Activated CD8-positive, alpha-beta T cell treated with anti-CD3 and anti-CD28 coated beads for 36 hours (primary cell): ENCODE data around the gene THRAP3. TPM values are rescaled to one million over a fixed set of nuclear protein-coding genes. Genes with fewer than 3 reads are reported as not detected.
A peak's percentile ranks its signal among the peaks of the same experiment; 100 is the strongest.

Experiments
- ATAC-seq: fragments of 200-7000 bp; cut with Tn5 transposase; one replicate; pipeline ENCODE4 v1.10.0; 2021; ENCODE audit warnings: mild to moderate bottlenecking, moderate library complexity
- CTCF ChIA-PET: fragments of 350-600 bp; sonication (Branson Sonifier 250); formaldehyde crosslinking; loops from one replicate; lab custom pipeline; 2021; ENCODE audit warnings: antibody characterized with exemption; lab: Charles Lee
- POLR2A ChIA-PET: fragments of 350-600 bp; sonication (Branson Sonifier 250); formaldehyde crosslinking; loops from one replicate; lab custom pipeline; 2021; ENCODE audit warnings: antibody characterized with exemption; lab: Charles Lee
- DNase-seq: peaks from one replicate; pipeline ENCODE4 v3.0.0-alpha.2; 2020
- H3K27ac Mint-ChIP-seq: one replicate; pipeline ENCODE4 v1.8.0; 2021; ENCODE audit warnings: mild to moderate bottlenecking, mixed read lengths
- H3K27me3 Mint-ChIP-seq: one replicate; pipeline ENCODE4 v1.8.0; 2021; ENCODE audit warnings: mixed read lengths
- H3K36me3 Mint-ChIP-seq: one replicate; pipeline ENCODE4 v1.8.0; 2021; ENCODE audit warnings: low read depth, mixed read lengths
- H3K4me1 Mint-ChIP-seq: one replicate; pipeline ENCODE4 v1.8.0; 2021; ENCODE audit warnings: low read depth, mixed read lengths
- H3K4me3 Mint-ChIP-seq: one replicate; pipeline ENCODE4 v1.8.0; 2021; ENCODE audit warnings: mild to moderate bottlenecking, moderate library complexity, mixed read lengths
- H3K9me3 Mint-ChIP-seq: one replicate; pipeline ENCODE4 v1.8.0; 2021; ENCODE audit warnings: mixed read lengths
- CTCF ChIP-seq: fragments of 200-600 bp; IDR thresholded peaks from one replicate; pipeline ENCODE4 v1.8.0; 2022; ENCODE audit warnings: antibody characterized with exemption, mild to moderate bottlenecking
- intact Hi-C: fragments of 100-400 bp; cut with micrococcal nuclease; formaldehyde crosslinking; loops from one replicate; pipeline ENCODE4 v1.10.0; 2022
- total RNA-seq, 2 experiments: library from RNA; stranded (reverse); gene quantifications; one replicate each; pipeline ENCODE4 v1.2.3, GENCODE V29; 2021

Gene THRAP3
- total RNA-seq, 2 experiments from 2014 or later: 119 to 121 TPM

GRCh38 chr1:36203027-36203553, 21.2 kb upstream of the THRAP3 start:
- no peaks in the 10 kb centered on the region for H3K36me3 Mint-ChIP-seq
- DNase-seq (no peak), ATAC-seq (no peak)
- no peak overlapping the region for H3K4me3 Mint-ChIP-seq
- POLR2A ChIA-PET: no interaction called here
- H3K27me3 Mint-ChIP-seq: no peaks in the 10 kb centered on the region
- no peak overlapping the region for H3K27ac Mint-ChIP-seq
- intact Hi-C loops: no loop called here
- CTCF ChIA-PET: interaction anchor here (1.4 kb wide), 1 partner anchor 15 kb away, joined by 3 read pairs; no protein-coding TSS in a partner anchor
- no peaks in the 10 kb centered on the region for H3K9me3 Mint-ChIP-seq
- no peak for TF ChIP-seq CTCF
- H3K4me1 Mint-ChIP-seq: peaks cover 16% of the 10 kb centered on the region

- Mint-ChIP-seq H3K36me3 (no peaks in the 10 kb centered on the region), H3K4me1 (peaks cover 16% of the 10 kb centered on the region), H3K9me3 (no peaks in the 10 kb centered on the region), H3K27ac (no peak overlapping the region), H3K4me3 (no peak overlapping the region), H3K27me3 (no peaks in the 10 kb centered on the region)
- no peak for TF ChIP-seq CTCF
- POLR2A ChIA-PET: no interaction called here
- CTCF ChIA-PET: no interaction called here
- no peak for DNase-seq
- ATAC-seq: no peak
- intact Hi-C loops: no loop called here
Observed at GRCh38 chr1:36203554-36204346, 20.5 kb upstream of the THRAP3 start.

DNA sequence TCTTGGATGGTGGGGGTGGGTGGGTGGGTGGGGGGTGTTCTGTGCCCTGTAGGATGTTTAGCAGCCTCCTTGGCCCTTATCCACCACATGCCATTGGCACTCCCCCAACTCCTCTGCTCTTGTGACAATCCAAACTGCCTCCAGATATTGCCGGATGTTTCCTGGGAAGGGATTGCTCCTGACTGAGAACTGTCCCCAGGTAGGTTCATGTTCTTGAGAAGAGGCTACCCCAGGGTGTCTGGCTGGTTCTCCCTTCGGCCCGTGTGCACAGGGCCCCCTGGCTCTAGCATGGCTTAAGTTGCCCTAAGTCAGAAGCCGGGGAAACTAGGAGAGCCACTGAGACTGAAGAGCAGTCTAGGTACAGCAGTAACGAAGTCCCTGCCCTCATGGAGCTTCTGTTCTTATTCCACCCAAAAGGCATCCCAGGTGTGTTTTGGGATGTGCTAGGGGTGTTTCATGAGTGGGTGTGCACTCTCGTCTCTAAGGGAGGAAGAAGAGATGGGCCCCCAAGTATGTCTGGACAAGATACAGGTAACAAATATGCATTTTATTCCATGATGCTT, 19.8 kb upstream of the THRAP3 start:
- TF ChIP-seq CTCF: no peak
- Mint-ChIP-seq H3K9me3 (no peaks in the 10 kb centered on the region), H3K27me3 (no peaks in the 10 kb centered on the region), H3K4me1 (peaks cover 16% of the 10 kb centered on the region), H3K27ac (no peak overlapping the region), H3K4me3 (no peak overlapping the region), H3K36me3 (no peaks in the 10 kb centered on the region)
- POLR2A ChIA-PET: no interaction called here
- ATAC-seq (no peak), DNase-seq (no peak)
- CTCF ChIA-PET: no interaction called here
- intact Hi-C loops: no loop called here

DNA sequence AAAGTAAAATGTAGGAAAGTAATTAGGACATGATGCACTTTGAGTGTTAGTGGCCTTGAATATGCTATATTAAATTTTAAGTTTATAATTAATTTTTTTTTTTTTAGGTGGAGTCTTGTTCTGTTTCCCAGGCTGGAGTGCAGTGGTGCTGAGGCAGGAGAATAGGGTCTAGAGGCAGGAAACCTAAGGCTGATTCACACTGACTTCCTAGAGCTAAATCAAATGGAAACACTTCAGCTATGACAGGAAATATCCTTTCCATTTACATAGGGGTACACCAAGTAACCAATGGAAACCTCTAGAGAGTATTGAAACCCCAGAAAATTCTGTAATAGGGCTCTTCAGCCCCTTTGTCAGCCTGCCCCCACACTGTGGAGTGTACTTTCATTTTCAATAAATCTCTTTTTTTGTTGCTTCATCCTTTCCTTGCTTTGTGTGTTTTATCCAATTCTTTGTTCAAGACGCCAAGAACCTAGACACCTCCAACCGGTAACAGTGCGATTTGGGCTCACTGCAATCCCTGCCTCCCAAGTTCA, 17.9 kb upstream of the THRAP3 start:
- ATAC-seq (peak; percentile 91), DNase-seq (peak; percentile 36)
- intact Hi-C loops: no loop called here
- ChIA-PET CTCF (no interaction called here), POLR2A (interaction anchor here (0.7 to 1.3 kb wide), 2 partner anchors 50 to 180 kb away, joined by 3 read pairs; partner anchors contain the start of gene MAP7D1)
- Mint-ChIP-seq H3K4me3 (no peak overlapping the region), H3K27me3 (no peaks in the 10 kb centered on the region), H3K4me1 (peaks cover 16% of the 10 kb centered on the region), H3K27ac (peak overlapping the region; percentile 66), H3K36me3 (no peaks in the 10 kb centered on the region), H3K9me3 (no peaks in the 10 kb centered on the region)
- TF ChIP-seq CTCF: no peak
